Mesenteric fat pad (tissue), 1 donor: ENCODE results near the gene RFC2. TPM values are rescaled to one million over a fixed set of nuclear protein-coding genes. Genes with fewer than 3 reads are reported as not detected.

Experiments used
- DNase-seq: peaks from one replicate; pipeline ENCODE4 v3.0.0-alpha.2; 2020; ENCODE audit warnings: low spot score
- microRNA-seq: library from miRNA; unstranded; fragments of <30 nt; microRNA quantifications from one replicate; pipeline ENCODE4 v1.2.0, GENCODE V29; 2020; ENCODE audit warnings: borderline number of aligned reads
- total RNA-seq: library from RNA; stranded (reverse); fragmentation: NEBNext Ultra II Directional; extraction: Animal tissue kit (Norgen Biotek cat#: 25700); gene quantifications from one replicate; pipeline ENCODE4 v1.2.1, GENCODE V29; 2021
- donor health status: DM: yes; HTN: yes; CAD: no.

Gene RFC2
- total RNA-seq, 1 donor from 2014 or later, result 16.9 TPM

DNA sequence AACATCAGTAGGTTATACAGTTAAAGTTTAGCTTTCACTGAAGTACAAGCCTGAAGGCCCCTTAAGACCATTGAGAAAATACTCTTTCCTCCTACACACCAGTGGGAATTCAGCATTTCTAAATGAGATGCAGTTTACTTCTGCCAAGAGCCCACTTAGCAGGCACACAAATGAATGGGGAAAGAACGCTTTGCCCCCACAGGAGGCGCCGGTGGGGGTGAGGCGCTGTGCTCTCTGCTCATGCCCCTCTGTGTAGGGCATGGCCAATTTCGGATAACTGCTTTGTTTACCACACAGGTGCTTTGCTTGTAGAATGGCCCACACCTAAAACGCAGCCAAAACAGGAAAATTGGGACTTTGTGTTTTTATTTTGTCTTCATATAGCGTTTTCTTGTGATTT, 60.3 kb downstream of the RFC2 start:
- DNase-seq, result peak; percentile 35

DNA sequence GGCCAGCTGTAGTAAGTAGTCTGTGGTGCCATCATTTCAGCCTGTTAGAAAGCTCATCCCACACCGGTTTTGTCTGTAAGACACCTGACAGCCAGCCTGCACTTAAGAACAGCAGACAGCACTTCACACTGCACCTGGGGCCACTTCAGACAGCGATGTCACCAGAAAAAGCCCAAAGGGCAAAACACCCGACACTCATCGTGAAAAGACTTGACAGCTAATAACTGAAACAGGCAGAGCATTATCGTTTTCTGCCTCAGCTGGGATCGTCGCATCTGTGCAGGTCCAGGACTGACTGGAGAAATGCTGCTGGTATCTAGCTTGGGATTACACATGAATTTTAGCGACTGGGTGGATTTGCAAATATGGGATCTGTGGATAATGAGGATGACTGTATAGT, 61.1 kb downstream of the RFC2 start:
- peak; percentile 16 for DNase-seq

DNA sequence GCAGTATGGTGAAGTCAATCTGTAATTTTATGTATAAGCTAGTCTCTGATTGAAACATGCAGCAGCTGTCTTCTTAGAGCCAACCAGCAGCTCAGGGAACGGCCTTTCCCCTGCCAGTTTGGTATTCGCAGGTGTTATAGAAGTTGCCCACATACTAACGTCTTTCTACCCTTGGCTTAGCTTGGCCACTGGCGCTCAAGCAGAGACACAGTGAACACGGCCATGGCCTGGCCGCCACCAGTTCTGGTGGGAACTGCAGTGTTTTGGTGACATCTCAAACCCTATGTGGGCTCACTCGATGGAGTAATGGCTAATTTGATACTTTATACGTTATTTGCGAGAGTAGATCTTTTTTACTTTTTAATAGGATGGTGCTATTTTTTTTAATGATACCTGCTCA, 63.0 kb downstream of the RFC2 start:
- DNase-seq, result peak; percentile 43

DNA sequence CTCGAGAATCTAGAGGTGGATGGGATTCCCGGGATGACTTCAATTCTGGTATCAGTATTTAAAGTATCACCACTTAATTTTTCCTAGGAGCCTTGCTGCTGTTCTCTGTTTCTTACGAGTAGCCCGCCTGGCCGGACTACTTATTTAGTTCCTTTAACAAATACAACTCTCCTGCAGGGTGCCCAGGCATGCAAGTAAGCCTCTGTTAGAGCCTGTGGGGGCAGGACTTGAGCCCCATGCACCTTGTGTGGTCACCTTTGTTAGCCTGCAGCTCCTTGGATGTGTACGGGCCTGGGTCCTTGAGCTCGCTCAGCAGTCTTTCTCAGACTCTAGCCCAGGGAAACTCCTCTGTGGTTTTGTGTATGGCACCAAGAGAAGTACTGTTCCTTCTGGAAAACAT, 63.9 kb downstream of the RFC2 start:
- peak; percentile 72 for DNase-seq

DNA sequence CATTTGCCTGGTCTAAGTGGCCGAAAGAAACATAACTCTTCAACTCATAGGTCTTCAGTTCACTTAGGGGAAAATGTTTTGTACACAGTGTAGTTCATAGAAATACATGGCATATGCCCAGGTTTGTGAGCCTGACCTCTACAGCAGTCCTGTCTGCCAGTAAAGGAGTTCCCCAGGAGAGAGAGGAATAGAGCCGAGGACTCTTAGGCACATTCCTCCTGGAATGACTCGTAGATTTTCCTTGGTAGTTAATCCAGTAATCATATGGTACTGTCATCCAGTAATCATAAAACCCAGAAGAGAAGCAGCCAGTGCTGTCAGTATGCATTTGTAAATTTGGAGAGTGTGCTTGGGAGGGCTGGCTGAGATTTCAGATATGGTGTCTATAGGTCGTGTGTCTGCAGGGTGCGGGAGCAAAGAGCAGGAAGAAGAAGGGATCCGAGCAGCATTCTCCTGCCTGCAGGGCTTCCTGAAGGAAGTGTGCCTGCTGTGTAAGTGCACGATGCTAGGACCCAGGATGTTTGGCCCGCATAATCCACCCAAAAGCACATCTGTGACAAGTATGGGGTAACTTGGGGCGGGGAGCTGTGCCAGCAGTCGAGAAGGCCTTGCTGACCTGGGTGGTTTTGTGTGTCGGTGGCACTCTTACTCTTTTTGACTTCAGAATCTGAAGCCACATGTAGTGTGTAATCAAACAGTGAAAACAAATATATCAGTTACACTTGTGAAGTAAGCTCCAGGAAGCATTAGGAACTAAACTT, 66.1 kb downstream of the RFC2 start:
- DNase-seq, result no peak

DNA sequence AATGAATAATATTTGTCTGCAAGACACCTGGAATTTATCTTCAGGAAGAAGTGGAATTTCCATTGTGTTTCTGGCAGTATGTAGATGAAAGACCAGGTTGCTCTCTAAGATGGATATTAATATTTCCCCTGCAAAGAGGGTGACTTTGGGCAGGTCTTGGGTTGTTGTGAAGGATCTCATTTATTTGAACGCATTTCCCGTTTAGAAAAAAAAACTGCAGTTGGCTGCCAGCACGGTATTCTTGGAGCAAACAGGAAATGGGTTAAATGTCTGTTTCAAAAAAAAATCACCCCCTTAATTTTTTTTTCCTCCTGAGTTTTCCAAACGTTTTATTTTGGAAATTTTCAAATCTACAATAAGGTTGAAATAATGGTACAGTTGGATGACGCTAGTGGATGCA, 68.6 kb downstream of the RFC2 start:
- no peak for DNase-seq

DNA sequence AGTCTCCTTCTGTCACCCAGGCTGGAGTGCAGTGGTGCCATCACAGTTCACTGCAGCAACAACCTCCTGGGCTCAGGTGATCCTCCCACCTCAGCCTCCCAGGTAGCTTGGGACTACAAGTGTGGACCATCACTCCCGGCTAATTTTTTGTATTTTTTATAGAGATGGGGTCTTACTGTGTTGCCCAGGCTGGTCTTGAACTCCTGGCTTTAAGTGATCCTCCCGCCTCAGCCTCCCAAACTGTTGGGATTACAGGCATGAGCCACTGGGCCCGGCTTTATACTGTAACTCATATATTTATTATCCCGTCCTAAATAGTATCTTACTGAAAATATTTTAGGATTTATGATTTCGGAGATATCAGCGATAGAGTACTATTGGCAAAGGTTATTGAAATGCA, 69.2 kb downstream of the RFC2 start:
- DNase-seq, result no peak

DNA sequence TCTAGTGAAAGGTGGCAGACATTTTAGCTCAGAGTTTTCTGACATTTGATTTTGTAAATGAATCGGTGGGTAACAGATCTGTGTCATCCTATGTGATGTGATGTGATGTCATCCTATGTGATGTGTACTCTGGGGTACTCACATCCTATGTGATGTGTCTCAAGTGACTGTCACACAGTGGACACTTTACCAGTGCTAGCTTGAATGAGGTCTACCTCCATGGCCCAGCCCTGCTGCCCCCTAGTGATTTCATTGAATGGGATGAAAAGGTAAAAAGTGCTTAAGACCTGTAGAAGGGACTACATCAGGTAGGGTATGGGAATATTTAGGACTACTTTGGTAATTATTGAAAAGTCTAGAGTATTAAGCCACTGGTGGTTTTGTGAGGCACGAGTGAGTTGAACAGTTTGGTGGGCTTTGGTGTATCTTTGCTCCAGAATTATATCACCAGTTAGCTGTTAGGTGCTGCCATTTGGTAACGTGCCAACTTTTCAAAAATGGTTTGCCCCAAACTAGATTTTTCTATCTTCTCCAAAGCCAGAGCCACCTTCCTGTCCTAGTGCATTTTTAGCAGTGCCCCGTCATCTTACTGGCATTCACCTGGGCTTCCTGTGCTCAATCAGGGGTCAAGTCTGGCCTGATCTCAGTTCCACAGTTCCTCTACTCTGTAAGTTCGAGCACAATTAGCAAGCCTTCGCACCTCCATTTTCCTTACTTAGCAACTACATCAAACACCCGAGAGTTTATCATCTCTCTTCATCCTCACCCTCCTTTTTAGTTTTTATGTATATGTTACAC, 70.3 kb downstream of the RFC2 start:
- DNase-seq, result no peak

DNA sequence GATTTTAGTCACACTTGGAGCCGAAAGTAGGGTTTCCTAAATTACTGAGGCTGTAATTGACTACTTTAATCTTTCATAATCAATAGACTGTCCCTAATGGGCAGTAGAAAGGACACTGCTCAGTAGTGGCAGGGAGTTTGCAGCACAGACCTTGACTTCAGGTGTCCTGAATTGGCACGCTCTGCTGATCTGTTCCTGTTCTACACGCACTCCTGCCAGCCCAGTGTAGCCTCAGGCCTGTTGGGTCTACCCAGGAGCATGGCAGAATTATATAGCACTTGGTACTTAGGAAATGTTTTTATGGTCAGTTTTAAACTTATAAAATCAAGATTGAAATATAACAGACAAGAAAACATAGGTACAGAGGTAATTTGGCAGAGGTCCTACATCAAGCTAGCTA, 71.1 kb downstream of the RFC2 start:
- no peak for DNase-seq

DNA sequence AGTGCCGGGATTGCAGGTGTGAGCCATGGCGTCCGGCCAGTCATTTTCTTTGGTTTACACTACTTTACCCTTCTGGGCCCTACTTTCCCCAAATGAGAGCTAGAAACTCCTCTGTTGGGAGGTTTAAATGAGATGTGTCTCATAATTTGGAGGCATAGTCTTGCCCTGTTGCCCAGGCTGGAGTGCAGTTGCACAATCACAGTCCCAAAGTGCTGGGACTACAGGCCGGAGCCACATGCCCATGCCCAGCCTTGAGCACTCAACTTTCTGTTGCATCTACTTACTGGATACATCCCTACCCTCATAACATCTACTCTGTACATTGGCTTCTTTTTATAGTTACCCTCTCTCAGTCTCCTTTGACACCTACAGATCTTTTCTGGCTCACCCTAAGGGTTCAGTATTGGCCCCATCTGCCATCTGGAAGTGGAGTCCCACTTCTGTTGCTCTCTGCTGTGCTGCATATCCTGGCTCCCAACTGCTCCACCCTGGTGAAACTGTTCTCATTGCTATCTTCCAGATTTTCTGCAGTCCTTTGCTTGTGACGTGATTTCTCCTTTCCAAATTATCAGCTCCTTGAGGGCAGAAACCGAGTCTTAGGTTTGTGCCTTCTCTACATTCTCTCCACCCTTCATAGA, 71.6 kb downstream of the RFC2 start:
- no peak for DNase-seq

DNA sequence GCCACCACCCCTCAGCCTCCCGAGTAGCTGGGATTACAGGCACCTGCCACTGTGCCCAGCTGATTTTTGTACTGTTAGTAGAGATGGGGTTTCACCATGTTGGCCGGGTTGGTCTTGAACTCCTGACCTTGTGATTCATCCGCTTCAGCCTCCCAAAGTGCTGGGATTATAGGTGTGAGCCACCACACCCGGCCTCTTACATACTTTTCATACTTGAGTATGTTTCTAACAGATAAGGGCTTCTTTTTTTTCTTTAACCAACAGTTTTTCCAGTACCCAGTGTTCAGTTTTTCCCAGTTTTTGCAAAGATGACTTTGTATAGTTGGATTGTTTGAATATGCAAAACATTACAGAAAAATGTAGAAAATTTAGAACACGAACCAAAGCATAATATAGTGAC, 72.4 kb downstream of the RFC2 start:
- DNase-seq, result no peak

Small RNAs within 50 kb of the gene (microRNA-seq; reads per million reads assigned to microRNA genes)
- 229 reads per million, percentile 60 among the genes with 10 or more reads in this experiment for gene MIR590

Other genes with a start within 250 kb of the RFC2 start
- 95.5 TPM for gene ELN, start 226.2 kb downstream of the RFC2 start, total RNA-seq
- 23.1 TPM for gene LIMK1, start 170.6 kb downstream of the RFC2 start, total RNA-seq
- gene EIF4H, start 80.0 kb downstream of the RFC2 start, total RNA-seq, result 236 TPM
- gene LAT2, start 44.4 kb downstream of the RFC2 start, total RNA-seq, result 15.7 TPM
- 12.5 TPM for gene CLIP2, start 35.0 kb upstream of the RFC2 start, total RNA-seq
- 17.3 TPM for gene GTF2IRD1, start 199.5 kb upstream of the RFC2 start, total RNA-seq